AG09309 (cell line): ENCODE results near the gene EP400.

Experiments
- DNase-seq: peaks from one replicate; pipeline ENCODE4 v3.0.0-alpha.2; 2010; ENCODE audit warnings: low read depth
- H3K4me3 ChIP-seq: 2 replicates; pipeline ENCODE4 v1.5.1; 2011; ENCODE audit warnings: mild to moderate bottlenecking, low read depth, low read length, moderate library complexity; ENCODE audit not compliant: control insufficient read depth
- CTCF ChIP-seq: IDR thresholded peaks from 2 replicates; pipeline ENCODE4 v1.5.1; 2011; ENCODE audit warnings: mild to moderate bottlenecking, low read depth, low read length, inconsistent platforms; ENCODE audit not compliant: insufficient read depth, control insufficient read depth; ENCODE audit errors: missing control alignments

The EP400 gene

GRCh38 chr12:132123970-132124765, 174.4 kb downstream of the EP400 start:
- no peak for TF ChIP-seq CTCF
- H3K4me3 ChIP-seq = no peak overlapping the region
- DNase-seq = no peak

- no peak for TF ChIP-seq CTCF
Observed at GRCh38 chr12:132124766-132125425, 175.2 kb downstream of the EP400 start.

GRCh38 chr12:132125736-132126135, 176.0 kb downstream of the EP400 start:
- DNase-seq = no peak
- TF ChIP-seq CTCF = no peak

More at GRCh38 chr12:132124766-132125425, 175.2 kb downstream of the EP400 start:
- no peak overlapping the region for H3K4me3 ChIP-seq
- no peak for DNase-seq

GRCh38 chr12:132127041-132127440, 177.3 kb downstream of the EP400 start:
- no peak overlapping the region for H3K4me3 ChIP-seq
- TF ChIP-seq CTCF = no peak
- no peak for DNase-seq

More at GRCh38 chr12:132125736-132126135, 176.0 kb downstream of the EP400 start:
- H3K4me3 ChIP-seq = no peak overlapping the region

GRCh38 chr12:132129007-132129406, 179.3 kb downstream of the EP400 start:
- TF ChIP-seq CTCF = no peak
- no peak for DNase-seq
- H3K4me3 ChIP-seq = no peak overlapping the region

- H3K4me3 ChIP-seq = no peak overlapping the region
- no peak for DNase-seq
- no peak for TF ChIP-seq CTCF
Observed at GRCh38 chr12:132130690-132131089, 180.9 kb downstream of the EP400 start.
